Neural progenitor cell (in vitro differentiated cells): ENCODE data around the gene DCP2.

ENCODE experiments used
- CTCF ChIP-seq: fragments of 200-600 bp; sonication (generic); IDR thresholded peaks from 2 replicates; pipeline ENCODE4 v1.5.1; 2017; ENCODE audit warnings: antibody characterized with exemption, mild to moderate bottlenecking
- EZH2 ChIP-seq: fragments of 200-600 bp; sonication (generic); IDR thresholded peaks from 2 replicates; pipeline ENCODE4 v1.6.1; 2017; ENCODE audit warnings: antibody characterized with exemption, mild to moderate bottlenecking, moderate library complexity
- EZH2phosphoT487 ChIP-seq: fragments of 200-600 bp; sonication (generic); IDR thresholded peaks from 2 replicates; pipeline ENCODE4 v1.6.1; 2017; ENCODE audit warnings: antibody characterized with exemption

GRCh38 chr5:113034182-113034773 is 57.7 kb downstream of the DCP2 start:
- TF ChIP-seq CTCF: no peak
- TF ChIP-seq EZH2: no peak
- no peak for TF ChIP-seq EZH2phosphoT487
